Islet precursor cell (in vitro differentiated cells): ENCODE measurements around the gene MAP10.

Experiments used
- DNase-seq: peaks from one replicate; pipeline ENCODE4 v3.0.0-alpha.2; 2018

MAP10 gene

DNA sequence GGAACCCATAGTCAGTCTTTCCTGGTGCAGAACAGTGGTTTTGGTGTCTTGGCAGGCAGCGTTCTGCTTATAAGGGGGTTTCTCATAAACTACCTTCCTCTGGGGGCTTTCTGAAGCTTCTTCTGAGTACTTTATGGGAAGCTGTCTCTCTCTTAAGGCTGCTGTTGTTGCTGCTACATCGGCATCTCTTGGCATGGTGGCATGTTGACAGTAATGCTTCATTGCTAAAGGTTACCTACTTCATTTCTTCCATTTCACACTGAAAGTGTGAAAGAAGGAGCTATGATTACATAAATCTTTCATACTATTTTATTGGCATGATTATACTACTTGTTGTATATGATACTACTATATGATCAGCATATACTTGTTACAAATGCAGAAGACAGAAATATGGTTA lies 6.3 kb upstream of the MAP10 start:
- no peak for DNase-seq

DNA sequence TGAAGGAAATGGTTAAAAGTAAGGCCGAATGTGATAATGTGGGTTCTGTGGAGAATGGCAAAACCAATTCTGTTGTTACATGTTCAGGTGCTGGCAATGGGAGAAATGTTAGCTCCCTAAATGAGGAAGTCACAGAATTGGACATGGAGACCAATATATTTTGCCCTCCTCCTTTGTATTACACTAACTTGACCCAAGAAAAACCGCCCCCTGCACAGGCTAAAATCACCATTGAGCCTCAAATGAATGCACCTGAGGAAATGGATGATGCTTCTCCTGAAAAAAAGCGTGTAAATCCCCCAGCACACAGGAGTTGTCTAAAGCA lies 932 bp downstream of the MAP10 start:
- no peak for DNase-seq

DNA sequence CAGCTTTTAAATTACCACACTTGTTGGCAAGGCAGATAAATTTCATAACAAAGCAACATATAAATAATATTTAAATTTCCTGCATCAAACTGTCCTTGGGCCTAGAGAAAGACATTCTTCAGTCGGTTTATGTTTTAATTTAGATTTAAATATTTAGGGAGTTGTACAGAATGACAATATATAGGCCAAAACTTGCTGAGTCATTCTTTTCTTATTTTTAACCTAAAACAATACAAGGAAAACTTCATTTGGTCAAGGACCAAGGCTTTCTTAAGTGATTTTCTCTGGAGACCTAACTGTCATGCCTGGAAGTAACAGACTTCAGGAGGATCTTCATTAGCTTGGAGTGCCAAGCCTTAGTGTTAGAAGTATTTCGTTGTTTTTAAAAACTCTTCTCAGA lies 5.6 kb downstream of the MAP10 start:
- DNase-seq, result no peak

DNA sequence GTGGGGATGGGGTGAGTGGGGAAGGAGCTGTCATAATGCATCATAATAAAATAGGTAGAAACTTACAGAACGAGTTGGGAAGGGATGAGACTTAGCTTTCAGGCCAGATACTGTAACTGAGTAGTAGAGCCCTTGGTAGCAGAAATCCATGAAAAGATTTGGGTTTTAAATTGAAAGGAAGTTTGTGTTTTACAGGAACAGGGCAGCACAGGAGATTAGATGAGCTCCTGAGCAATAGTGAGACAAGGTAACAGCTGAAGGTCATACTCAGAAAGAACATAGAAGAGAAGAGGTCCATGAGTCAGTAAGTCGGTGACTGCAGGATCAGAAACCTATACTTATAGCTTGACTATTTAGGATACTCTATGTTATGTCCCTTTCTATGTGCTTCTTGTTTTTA lies 7.3 kb downstream of the MAP10 start:
- DNase-seq, result no peak

DNA sequence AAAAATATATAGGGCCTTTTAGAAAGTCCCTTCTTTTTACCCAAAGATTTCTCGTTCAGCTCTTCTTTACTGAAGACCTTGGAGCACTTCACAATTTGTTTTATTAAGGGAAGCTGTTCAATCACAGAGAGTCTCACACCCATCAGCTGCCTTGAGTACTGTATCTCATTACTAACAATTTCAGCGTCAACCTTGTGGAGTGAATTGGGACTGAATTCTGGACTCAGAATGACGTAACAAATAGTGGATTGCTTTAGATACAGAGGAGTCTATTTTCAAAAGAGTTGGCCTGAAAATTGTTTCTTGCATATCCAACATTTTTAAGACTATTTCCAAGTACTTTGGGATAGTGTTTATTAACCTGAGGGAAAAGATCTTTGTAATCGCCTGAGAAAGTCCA lies 7.9 kb downstream of the MAP10 start:
- DNase-seq, result no peak

GRCh38 chr1:232813760-232814159 lies 8.5 kb downstream of the MAP10 start:
- DNase-seq, result no peak

GRCh38 chr1:232816324-232816723 lies 11.1 kb downstream of the MAP10 start:
- DNase-seq, result no peak

GRCh38 chr1:232818040-232818439 lies 12.8 kb downstream of the MAP10 start:
- DNase-seq, result no peak

DNA sequence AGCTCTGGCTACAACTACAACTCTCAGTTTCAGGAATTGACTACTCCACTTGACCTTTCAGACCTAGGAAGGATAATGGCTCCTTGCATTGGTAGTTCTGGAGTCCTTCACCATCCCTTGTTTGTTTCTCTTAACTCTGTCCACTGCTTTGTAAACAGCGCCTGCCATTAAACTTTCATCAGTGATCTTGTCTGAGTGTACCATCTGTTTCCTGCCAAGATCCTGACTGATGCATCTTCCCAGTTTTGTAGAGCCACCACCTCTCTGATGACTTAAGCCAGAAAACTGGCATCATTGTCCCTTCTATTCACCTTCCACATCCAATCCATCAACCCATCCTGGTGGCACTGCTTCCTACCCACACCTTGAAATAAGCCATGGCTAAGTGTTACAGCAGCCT lies 15.2 kb downstream of the MAP10 start:
- no peak for DNase-seq

GRCh38 chr1:232822530-232822929 lies 17.3 kb downstream of the MAP10 start:
- DNase-seq, result no peak

- DNase-seq, result no peak
Measured at GRCh38 chr1:232826318-232826717, 21.1 kb downstream of the MAP10 start.

DNA sequence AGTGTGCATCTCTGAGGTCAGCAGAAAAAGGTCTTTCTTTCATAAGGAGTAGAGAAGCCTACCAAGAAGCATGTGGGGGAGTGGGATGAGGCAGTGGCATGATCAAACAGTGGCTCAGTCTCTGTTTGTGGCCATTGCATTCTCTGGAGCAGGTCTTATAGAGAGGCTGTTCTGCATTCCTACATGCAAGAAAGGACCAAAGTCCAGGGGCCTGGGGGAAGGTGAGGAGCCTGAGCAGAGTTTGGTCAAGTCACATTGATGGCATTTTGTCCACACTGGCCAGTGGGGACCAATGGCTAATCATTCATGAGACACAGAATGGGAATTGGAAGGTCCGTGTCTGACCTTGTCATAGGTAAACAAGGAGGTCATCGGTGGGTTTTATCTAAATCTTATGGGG lies 25.4 kb downstream of the MAP10 start:
- no peak for DNase-seq

GRCh38 chr1:232831895-232832294 lies 26.7 kb downstream of the MAP10 start:
- no peak for DNase-seq

GRCh38 chr1:232834066-232834465 lies 28.9 kb downstream of the MAP10 start:
- no peak for DNase-seq

GRCh38 chr1:232835166-232835565 lies 29.9 kb downstream of the MAP10 start:
- no peak for DNase-seq

- no peak for DNase-seq
Measured at GRCh38 chr1:232837087-232837486, 31.9 kb downstream of the MAP10 start.

GRCh38 chr1:232841823-232842565 lies 36.8 kb downstream of the MAP10 start:
- no peak for DNase-seq

DNA sequence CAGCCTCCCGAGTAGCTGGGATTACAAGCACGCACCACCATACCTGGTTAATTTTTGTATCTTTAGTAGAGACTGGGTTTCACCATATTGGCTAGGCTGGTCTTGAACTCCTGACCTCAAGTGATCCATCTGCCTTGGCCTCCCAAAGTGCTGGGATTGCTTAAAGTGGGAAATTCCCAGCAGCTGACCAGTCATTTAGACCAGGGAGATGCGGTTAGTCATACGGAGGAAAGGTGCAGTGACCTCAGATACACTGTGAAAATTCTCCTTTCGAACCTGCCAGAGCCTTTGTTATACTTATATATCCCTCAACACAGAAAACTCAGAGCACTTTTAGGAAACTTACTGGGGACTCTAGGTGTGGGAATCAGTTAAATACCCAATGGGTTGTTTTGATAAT lies 39.6 kb downstream of the MAP10 start:
- DNase-seq, result no peak

GRCh38 chr1:232845406-232845955 lies 40.3 kb downstream of the MAP10 start:
- no peak for DNase-seq

GRCh38 chr1:232851532-232851931 lies 46.3 kb downstream of the MAP10 start:
- DNase-seq, result no peak

DNA sequence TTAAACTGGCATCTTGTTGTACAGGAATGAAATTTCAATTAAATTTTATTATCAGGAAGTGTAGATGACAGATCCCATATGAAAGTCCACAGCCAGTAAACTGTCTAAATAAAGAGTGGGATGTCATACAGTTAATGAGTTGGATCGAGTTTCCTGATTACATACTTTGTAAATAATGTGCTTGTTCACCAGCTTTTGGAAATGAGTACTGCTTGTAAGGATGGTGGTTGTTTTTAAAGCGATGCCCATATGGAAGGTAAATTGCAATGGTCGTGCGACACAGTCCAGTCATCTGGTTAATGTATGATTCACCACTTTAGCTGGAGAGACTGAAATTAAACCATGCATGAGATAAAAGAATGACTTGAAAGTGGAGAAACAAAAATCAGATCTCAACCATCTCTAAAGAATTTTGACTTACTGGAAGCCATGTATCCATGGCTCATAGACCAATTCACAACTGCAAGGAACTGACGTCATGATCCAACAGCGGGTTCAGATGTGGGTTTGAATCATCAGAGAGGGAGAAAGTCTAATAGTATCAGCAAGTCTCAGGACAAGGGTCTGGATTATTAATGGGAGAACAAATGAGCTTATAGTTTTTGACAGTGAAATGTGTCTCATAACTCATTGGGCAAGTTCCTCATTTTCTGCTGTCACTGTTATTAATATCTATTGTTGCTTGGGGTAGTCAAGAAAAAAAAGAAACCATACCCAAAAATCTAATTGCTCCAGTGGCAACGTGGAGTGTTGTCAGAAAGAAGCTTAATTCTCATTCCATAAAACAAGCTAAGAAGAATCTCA lies 49.0 kb downstream of the MAP10 start:
- no peak for DNase-seq

DNA sequence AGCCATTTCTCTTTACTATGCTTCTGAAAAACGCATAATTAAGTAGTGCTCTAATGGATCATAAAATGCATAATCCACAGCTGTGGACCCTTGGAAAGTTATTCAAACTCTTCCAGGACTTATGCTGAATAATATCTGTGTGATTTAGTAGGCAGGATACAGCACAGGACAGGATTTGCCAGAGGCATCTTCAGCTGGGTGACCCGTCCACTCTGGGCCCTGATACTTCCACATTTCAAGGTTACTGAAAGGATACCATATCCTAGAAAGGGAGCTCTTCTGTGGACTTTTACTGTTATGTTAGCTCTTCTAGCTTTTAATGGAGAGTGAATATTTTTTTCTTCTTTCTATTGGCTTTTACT lies 49.6 kb downstream of the MAP10 start:
- no peak for DNase-seq

GRCh38 chr1:232856541-232856940 lies 51.3 kb downstream of the MAP10 start:
- no peak for DNase-seq
